Right forelimb (tissue), 1 donor: ENCODE results near the gene UBQLN2.
"Not testable (repeated sequence)": the region's sequence is repeated elsewhere in the genome, so short reads cannot be mapped to it uniquely, and the experiment has no call there.

ENCODE experiments used
- DNase-seq: peaks from one replicate; pipeline ENCODE4 v3.0.0-alpha.2; 2018

The UBQLN2 gene

GRCh38 chrX:56563231-56564161 is at the start of gene UBQLN2:
Gene UBQLN2, plus strand, starts transcription at chrX:56563627. Its CDS starts 247 bp downstream, at chrX:56563874.
- DNase-seq = peak; percentile 89

DNA sequence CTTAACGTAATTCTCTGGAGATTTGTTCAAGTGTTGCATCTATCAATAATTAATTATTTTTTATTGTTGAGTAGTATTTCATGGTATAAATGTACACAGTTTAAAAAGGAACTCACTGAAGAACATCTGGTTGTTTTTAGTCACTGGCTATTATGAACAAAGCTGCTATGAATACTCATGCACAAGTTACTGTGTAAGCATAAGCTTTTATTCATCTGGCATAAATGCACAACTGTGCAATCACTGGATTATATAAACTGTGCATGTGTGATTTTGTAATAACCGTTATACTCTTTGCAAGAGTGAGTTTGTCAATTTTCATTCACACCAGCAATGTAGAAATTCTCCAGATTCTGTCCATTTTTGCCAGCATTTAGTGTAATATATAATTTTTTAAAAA is 43.8 kb upstream of the UBQLN2 start:
- DNase-seq = no peak

DNA sequence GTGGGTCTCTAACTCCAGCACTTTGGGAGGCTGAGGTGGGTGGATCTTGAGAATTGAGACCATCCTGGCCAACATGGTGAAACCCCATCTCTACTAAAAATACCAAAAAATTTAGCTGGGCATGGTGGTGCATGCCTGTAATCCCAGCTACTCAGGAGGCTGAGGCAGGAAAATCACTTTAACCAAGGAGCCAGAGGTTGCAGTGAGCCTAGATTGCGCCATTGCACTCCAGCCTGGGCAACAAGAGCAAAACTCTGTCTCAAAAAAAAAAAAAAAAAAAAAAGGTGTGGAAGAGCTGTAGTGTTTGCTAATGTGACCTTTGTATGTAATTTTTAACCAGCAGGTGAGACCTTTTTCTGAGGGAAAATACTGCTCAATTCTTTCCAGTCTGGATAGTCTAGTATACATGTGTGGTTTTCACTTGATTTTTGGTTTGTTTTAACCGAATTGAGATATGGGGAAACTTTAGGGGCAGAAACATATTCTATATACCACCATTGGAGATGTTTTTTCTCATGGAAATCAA is 33.9 kb upstream of the UBQLN2 start:
- DNase-seq = not testable (repeated sequence)

DNA sequence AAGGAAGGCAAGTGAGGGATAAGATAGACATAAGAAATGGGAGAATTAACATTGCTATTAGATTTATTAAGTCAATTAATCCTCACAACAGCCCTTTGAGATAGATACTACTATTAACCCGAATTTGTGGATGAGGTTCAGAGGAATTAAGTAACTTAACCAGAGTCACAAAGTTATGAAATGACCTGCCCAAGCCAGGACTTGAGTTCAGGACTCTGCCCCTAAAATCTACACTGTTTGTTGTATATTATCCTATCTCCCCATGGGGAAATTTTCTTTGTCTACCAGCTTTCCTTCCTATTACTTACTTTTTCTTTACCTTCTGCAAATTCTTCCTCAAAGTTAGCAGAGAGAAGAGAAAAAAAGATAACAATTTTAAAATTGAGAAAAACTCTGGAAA is 33.4 kb upstream of the UBQLN2 start:
- DNase-seq = no peak

- no peak for DNase-seq
These were observed 12.8 kb upstream of the UBQLN2 start for GRCh38 chrX:56550667-56551066.

GRCh38 chrX:56554870-56555269 is 8.6 kb upstream of the UBQLN2 start:
- no peak for DNase-seq

GRCh38 chrX:56557376-56557929 is 6.0 kb upstream of the UBQLN2 start:
- DNase-seq = no peak

DNA sequence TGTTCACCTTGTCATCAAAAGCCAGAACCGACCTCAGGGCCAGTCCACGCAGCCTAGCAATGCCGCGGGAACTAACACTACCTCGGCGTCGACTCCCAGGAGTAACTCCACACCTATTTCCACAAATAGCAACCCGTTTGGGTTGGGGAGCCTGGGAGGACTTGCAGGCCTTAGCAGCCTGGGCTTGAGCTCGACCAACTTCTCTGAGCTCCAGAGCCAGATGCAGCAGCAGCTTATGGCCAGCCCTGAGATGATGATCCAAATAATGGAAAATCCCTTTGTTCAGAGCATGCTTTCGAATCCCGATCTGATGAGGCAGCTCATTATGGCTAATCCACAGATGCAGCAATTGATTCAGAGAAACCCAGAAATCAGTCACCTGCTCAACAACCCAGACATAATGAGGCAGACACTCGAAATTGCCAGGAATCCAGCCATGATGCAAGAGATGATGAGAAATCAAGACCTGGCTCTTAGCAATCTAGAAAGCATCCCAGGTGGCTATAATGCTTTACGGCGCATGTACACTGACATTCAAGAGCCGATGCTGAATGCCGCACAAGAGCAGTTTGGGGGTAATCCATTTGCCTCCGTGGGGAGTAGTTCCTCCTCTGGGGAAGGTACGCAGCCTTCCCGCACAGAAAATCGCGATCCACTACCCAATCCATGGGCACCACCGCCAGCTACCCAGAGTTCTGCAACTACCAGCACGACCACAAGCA is 898 bp downstream of the UBQLN2 start:
- no peak for DNase-seq

DNA sequence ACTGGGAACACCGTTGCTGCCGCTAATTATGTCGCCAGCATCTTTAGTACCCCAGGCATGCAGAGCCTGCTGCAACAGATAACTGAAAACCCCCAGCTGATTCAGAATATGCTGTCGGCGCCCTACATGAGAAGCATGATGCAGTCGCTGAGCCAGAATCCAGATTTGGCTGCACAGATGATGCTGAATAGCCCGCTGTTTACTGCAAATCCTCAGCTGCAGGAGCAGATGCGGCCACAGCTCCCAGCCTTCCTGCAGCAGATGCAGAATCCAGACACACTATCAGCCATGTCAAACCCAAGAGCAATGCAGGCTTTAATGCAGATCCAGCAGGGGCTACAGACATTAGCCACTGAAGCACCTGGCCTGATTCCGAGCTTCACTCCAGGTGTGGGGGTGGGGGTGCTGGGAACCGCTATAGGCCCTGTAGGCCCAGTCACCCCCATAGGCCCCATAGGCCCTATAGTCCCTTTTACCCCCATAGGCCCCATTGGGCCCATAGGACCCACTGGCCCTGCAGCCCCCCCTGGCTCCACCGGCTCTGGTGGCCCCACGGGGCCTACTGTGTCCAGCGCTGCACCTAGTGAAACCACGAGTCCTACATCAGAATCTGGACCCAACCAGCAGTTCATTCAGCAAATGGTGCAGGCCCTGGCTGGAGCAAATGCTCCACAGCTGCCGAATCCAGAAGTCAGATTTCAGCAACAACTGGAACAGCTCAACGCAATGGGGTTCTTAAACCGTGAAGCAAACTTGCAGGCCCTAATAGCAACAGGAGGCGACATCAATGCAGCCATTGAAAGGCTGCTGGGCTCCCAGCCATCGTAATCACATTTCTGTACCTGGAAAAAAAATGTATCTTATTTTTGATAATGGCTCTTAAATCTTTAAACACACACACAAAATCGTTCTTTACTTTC is 1.8 kb downstream of the UBQLN2 start:
- no peak for DNase-seq

DNA sequence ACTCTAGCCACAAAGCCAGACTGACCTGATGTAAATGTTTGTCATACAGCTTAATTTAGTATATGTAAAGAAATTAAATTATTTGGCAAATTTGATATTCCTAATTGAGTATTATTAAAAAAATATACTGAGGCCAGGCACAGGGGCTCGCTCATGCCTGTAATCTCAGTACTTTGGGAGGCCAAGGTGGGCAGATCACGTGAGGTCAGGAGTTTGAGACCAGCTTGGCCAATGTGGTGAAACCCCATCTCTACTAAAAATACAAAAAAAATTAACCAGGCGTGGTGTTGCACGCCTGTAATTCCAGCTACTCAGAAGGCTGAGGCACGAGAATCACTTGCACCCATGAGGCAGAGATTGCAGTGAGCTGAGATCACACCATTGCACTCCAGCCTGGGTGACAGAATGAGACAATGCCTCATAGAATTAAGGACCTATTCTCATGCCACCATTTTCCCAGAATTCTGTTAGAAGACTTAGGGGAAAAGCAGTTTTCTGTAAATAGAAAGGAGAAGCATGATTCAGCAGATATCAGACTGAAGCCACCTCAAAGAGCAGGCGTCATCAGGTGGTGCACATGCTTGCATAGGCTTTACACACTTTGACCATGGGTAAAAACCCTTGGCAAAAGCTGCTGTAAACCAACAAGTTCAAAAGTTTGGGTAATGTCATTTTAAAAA is 6.1 kb downstream of the UBQLN2 start:
- DNase-seq = no peak

DNA sequence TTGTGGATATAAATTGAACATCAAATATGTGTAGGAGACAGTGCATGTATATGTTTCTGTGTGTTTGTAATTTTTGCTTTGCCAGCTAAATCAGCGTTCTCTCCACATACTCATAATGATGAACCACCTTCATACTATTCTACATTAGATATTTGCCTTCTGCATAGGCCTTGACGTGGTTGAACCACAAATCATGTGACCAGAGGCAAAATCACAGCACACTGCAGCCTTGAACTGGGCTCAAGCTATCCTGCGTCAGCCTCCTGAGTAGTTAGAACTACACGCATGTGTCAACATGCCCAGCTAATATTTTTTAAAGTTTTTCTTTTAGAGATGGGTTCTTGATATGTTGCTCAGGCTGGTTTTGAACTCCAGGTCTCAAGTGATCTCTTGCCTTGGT is 9.5 kb downstream of the UBQLN2 start:
- no peak for DNase-seq

GRCh38 chrX:56574861-56575260 is 11.4 kb downstream of the UBQLN2 start:
- DNase-seq = no peak

DNA sequence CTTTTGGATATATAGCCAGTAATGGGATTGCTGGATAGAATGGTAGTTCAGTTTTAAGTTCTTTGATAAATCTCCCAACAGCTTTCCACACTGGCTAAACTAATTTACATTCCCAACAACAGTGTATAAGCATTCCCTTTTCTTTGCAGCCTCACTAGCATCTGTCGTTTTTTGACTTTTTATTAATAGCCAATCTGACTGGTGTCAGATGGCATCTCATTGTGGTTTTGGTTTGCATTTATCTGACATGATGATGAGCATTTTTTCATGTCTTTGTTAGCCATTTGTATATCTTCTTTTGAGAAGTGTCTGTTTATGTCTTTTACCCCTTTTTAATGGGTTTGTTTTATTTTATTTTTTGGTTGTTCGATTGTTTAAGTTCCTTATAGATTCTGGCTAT is 13.3 kb downstream of the UBQLN2 start:
- DNase-seq = no peak

- no peak for DNase-seq
These were observed 25.2 kb downstream of the UBQLN2 start for GRCh38 chrX:56588397-56589188.

- not testable (repeated sequence) for DNase-seq
These were observed 28.4 kb downstream of the UBQLN2 start for GRCh38 chrX:56591830-56592229.

DNA sequence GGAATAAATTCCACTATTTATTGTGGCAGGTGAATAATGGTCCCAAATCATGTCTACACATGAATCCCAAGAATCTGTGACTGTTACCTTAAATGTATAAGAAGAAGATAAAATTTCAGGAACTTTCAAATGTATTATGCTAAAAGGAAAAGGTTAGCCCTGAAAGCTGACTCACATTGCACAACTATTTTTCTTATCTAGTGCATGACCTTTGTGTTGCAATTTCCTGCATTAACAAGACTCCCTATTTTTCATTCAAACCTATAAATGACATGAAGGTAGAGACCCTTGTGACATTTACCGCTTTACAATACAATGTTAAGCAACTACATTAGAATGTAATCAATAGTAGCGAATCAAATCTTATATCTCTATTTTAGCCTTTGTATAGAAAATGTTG is 36.7 kb downstream of the UBQLN2 start:
- DNase-seq = no peak

- DNase-seq = no peak
These were observed 37.6 kb downstream of the UBQLN2 start for GRCh38 chrX:56600987-56601386.

GRCh38 chrX:56615282-56615681 is 51.9 kb downstream of the UBQLN2 start:
- no peak for DNase-seq
